ACHN (cell line): ENCODE data around the gene GGT5.
"Not testable (repeated sequence)": the region's sequence is repeated elsewhere in the genome, so short reads cannot be mapped to it uniquely, and the experiment has no call there.

Experiments used
- DNase-seq: peaks from one replicate; pipeline ENCODE4 v3.0.0-alpha.2; 2015
- in situ Hi-C: cut with HindIII; loops from 2 replicates; pipeline ENCODE4 v1.10.0; 2017; ENCODE audit warnings: low sequenced_read_pairs, low pct_ligation_motif_present, low pct_unique_long_range_greater_than_20kb

The GGT5 gene

DNA sequence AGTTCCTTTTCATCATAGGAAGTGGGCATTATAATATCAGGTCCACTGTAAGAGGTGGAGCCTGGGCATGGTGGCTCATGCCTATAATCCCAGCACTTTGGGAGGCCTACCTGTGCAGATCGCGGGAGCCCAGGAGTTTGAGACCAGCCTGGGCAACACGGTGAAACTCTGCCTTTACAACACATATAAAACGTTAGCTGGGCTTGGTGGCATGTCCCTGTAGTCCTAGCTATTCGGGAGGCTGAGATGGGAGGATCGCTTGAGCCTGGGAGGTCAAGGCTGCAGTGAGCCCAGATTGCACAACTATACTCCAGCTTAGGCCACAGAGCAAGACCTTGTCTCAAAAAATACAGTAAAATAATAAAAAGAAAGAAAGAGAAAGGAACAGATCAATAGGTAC, 21.6 kb upstream of the GGT5 start:
- in situ Hi-C loops, DNase-seq: not testable (repeated sequence)

- in situ Hi-C loops = no loop called here
- no peak for DNase-seq
Observed at GRCh38 chr22:24265734-24266133, 20.9 kb upstream of the GGT5 start.

DNA sequence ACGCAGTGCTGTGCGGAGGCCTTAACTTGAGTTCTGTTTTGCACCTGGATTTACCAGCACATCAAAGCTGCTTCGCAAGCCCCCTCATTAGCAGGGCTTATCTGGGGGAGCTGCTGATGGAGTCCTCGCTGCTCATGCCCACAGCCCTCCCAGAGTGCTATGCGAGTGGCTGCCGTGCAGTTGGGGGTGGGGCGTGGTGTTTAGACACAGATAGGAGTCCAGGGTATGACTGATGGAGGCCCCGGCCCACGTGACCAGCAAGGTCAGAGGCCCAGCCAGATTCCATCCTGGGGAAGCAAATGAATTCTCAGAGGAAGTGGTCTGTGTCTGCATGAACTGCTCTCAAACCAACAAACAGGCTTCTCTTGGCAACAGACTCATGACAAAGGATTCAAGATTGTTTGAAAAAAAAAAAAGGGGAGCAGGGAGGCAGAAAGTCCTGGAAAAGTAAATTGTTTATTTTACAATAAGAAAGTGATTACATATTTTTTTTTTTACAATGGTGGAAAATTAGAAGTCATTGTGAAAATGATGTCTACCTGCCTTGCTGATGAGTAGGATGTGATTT, 19.5 kb upstream of the GGT5 start:
- DNase-seq, in situ Hi-C loops: not testable (repeated sequence)

GRCh38 chr22:24263479-24263878, 18.6 kb upstream of the GGT5 start:
- in situ Hi-C loops, DNase-seq: not testable (repeated sequence)

GRCh38 chr22:24262185-24262749, 17.4 kb upstream of the GGT5 start:
- in situ Hi-C loops, DNase-seq: not testable (repeated sequence)

GRCh38 chr22:24259459-24259858, 14.6 kb upstream of the GGT5 start:
- peak; percentile 73 for DNase-seq
- in situ Hi-C loops = not testable (repeated sequence)

DNA sequence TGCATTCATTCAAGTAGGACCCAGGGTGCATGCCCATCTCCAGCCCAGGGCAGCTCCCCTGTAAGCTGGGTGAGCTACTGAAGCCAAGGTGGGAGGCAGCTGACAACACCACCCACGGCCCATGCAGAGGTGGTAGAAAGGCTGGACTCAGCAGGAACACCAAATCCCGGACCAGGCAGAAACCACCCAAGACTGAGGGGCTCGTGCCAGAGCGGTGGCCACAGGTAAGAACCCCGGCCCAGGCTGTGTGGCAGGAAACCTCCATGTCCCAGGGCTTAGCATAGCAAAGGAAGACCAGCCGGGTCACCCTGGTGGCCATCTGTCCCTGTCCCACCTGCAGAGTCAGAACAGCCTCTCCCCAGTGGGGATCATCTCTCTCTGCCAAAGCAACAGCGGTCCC, 11.9 kb upstream of the GGT5 start:
- in situ Hi-C loops, DNase-seq: not testable (repeated sequence)

DNA sequence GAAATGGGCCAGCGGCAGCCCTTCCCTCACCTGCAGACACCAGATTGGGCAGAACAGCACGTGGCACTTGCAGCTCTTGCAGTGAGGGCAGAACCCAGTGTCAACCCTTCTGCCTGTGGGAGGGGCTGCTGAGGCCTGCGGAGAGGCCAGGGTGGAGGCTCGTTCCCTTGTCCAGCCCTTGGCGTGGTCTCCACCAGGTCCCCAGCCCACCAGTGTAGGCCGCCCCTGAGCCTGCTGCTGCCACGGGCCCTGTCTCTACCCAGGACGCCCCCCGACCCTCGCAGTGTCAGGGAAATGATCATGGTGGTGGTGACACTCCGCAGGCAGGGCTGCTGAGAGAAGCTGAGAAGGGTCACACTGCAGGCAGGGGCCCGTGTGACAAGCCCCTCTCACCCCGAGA, 11.3 kb upstream of the GGT5 start:
- DNase-seq, in situ Hi-C loops: not testable (repeated sequence)

- in situ Hi-C loops, DNase-seq: not testable (repeated sequence)
Observed at GRCh38 chr22:24253126-24253525, 8.2 kb upstream of the GGT5 start.

- in situ Hi-C loops, DNase-seq: not testable (repeated sequence)
Observed at GRCh38 chr22:24251286-24251685, 6.4 kb upstream of the GGT5 start.

- in situ Hi-C loops, DNase-seq: not testable (repeated sequence)
Observed at GRCh38 chr22:24249413-24249812, 4.5 kb upstream of the GGT5 start.

DNA sequence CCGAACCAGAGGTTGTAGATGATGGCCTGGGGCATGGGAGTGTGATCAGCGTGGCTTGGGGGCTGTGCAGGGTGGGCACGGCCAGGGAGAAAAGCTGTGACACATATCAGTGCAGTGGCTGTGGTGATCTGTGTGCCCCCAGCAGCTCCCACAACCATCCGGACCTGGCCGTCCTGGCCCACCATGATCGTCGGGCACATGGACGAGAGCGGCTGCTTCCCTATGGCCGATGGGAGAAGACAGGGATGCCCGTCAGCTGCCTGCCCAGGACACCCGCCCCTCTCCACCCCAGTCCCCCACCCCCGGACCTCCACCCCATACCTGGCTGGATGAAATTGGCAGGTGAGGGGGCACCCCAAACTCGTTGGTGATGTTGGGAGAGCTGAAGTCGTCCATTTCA, 3.7 kb upstream of the GGT5 start:
- in situ Hi-C loops, DNase-seq: not testable (repeated sequence)

- peak; percentile 58 for DNase-seq
- in situ Hi-C loops = no loop called here
Observed at GRCh38 chr22:24247564-24248344, 2.9 kb upstream of the GGT5 start.

- in situ Hi-C loops = no loop called here
- DNase-seq = no peak
Observed at GRCh38 chr22:24247011-24247507, 2.2 kb upstream of the GGT5 start.

- in situ Hi-C loops, DNase-seq: not testable (repeated sequence)
Observed at GRCh38 chr22:24245584-24246561, 991 bp upstream of the GGT5 start.

GRCh38 chr22:24244144-24244787, 616 bp downstream of the GGT5 start:
- no peak for DNase-seq
- in situ Hi-C loops = no loop called here

DNA sequence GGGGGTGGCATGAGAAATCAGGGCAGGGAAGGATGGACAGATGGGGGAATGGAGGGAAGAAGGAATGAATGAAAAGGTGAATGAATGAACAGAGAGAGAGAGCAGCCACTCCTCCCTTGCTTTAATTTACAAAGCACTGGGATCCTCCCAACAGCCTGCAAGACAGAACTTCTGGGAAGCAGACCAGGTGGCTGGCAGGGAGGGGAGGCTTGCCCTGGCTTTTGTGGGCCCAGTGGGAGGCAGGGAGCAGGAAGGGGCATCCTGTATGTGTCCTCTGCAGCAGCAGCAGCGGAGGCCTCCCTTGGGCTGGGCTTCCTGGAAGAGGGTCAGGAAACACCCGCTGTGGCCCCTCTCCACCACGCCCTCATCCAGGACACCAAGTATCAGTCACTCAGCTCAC, 1.5 kb downstream of the GGT5 start:
- in situ Hi-C loops, DNase-seq: not testable (repeated sequence)
